Right renal cortex interstitium (tissue), 3 donors: ENCODE results near the gene NLRC3. TPM values are rescaled to one million over a fixed set of nuclear protein-coding genes. Genes with fewer than 3 reads are reported as not detected.
A peak's percentile ranks its signal among the peaks of the same experiment; 100 is the strongest.
"Not testable (repeated sequence)": the region's sequence is repeated elsewhere in the genome, so short reads cannot be mapped to it uniquely, and the experiment has no call there.

Source experiments
- DNase-seq, 3 donors: peaks; one replicate each; pipeline ENCODE4 v3.0.0-alpha.2; 2013; ENCODE audit warnings: low read depth in 3 of 3, low spot score in 2 of 3
- polyA plus RNA-seq, 3 donors: library from polyadenylated mRNA; unstranded; fragments of 120-200 nt; gene quantifications; one replicate each; pipeline ENCODE4 v1.2.1, GENCODE V29; 2013; ENCODE audit not compliant: insufficient read length in 3 of 3

Gene NLRC3
- 1 to 10 TPM; 1.6 to 1.7 (median 1.6) TPM for polyA plus RNA-seq

DNA sequence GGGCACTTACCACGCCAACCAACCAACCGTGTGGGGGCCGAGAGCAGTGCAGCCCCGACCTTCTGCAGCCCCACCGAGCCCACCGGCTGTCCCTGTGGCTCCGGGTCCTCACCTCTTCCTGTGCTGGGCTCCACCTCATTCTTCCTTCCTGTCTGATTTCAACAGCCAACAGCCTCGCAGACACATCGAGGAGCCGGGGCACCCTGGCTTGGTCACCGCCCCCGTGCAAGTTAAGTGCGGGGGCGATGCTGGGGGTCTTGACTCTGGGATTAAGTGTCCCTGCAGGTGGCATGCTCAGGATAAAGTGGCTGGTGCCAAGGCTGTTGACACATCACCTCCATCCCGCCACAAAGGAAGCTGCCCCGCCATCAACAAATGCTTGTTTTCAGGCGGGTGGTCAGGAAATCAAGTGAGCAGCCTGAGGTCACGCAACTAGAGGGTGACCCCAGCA, at the start of gene NLRC3:
Gene NLRC3 (minus strand): TSS at position 102 of the 451 bp plus-strand sequence. CDS start 12,367 bp downstream, outside the sequence.
- no peak for DNase-seq

DNA sequence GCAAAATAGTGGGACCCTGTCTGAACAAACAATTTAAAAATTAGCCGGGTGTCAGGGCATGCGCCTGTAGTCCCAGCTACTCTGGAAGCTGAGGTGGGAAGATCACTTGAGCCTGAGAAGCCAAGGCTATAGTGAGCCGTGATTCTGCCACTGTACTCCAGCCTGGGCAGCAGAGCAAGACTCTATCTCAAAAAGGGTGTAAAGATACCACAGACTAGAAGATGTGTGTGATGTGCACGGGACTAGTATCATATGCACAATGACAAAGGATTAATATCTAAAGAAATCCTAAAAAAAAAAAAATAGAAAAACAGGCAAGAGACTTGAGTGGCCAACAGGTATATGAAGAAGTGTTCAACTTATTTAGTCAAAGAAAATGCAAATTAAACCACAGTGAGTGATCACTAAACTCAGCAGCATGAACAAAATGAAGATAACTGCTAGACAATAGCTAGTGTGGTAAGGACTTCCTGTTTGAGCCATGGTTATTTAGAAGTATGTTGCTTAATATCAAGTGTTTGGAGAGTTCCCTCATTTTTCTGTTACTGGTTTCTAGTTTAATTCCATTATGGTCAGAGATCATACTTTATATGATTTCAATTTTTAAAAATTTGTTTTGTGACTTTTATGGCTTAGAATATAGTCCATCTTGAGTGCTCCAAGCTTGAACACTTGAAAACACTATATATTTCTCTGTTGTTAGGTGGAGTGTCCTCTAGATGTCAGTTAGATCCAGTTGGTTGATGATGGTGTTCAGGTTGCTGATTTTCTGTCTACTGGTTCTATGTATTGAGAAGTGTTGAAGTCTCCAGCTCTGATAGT, 48.9 kb upstream of the NLRC3 start:
- no peak for DNase-seq

GRCh38 chr16:3625331-3625730, 48.1 kb upstream of the NLRC3 start:
- no peak for DNase-seq

DNA sequence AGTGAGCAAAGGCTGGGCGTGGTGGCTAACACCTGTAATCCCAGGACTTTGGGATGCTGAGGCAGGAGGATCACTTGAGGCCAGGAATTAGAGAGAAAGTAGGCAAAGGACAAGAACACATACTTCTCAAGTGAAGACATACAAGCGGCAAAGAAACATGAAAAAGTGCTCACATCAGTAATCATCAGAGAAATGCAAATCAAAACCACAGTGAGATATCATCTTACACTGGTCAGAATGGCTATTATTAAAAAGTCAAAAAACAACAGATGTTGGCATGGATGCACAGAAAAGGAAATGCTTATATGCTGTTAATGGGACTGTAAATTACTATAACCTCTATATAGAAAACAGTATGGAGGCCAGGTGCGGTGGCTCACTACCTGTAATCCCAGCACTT, 46.4 kb upstream of the NLRC3 start:
- DNase-seq = no peak

DNA sequence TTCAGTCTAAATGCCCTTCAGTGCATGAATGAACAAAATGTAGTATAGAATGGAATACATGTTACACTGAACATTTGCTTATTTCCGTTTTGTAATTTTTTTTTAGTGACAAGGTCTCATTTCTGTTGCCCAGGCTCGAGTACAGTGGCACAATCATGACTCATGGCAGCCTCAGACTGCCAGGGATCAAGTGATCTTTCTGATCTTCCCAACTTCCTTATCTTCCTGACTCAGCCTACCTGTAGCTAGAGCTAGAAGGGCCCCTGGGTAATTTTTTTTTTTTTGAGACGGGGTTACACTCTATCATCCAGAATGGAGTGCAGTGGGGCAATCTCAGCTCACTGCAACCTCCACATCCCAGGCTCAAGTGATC, 41.6 kb upstream of the NLRC3 start:
- no peak for DNase-seq

- DNase-seq = no peak
Measured at GRCh38 chr16:3612510-3613466, 35.6 kb upstream of the NLRC3 start.

DNA sequence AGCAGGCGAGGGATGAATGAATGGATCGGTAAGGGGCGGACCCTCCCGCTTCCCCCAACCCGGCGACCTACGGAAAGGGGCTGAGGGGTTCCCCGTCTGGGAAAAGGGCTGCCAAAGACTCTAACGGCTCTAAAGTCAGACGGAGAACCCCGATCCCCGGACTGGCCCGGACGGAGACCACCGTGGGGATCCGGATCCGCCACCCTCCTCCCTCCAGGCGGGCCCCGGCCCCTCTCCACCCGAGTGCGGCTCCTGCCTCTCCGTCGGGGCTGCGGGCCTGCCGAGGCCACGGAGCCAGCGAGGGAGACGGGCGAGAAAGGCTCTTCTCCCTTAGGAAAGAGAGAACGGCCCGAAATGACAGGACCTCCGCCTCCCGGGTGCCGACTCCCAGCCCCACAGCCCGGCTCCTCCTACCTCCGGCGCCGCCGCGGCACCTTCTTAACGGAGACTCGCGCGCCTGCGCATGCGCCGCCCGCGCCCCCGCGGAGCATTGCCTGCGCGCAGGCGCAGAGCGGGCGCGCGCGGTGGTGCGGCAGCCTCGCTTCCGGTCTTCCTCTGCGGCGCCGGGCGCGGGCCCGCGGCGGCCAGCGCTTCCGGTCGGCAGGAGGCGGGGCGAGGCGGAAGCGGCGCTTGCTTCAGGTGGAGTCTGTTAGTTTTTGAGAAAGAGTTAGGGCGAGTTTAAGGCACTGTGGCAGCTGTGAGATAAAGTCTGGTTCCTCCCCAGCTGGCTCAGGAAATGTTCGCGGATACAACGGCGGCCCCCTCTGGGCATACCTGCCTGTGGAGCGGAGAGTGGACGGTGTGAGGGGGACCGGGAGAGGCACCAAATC, 34.2 kb upstream of the NLRC3 start, which contains the start of gene SLX4:
Gene SLX4 (minus strand): TSS at position 461 of the 830 bp plus-strand sequence. CDS start 2,642 bp downstream, outside the sequence.
- peak; percentile 79 to 91 (median 90) for DNase-seq

DNA sequence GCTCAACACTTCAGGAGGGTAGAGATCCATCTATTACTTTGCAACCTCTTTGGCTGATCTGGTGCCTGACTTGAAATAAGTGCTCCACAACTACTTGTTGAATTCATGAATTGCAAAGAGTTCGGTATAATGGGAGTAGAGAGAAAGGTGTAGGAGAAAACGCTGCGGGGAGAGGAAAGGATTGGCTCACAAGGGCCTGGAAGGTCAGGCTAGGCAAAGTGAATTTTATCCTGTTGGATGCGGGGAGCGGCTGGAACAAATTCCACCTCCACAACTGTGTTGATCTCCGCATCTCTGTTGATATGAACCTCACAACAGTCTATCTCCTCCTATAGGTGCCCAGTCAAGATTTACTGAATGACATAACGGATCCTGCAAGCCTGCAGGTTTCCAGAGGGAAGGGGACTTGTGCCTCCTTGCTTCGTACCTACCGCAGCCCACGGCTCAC, 33.5 kb upstream of the NLRC3 start:
- peak in 1 of 3 donors; percentile 12 for DNase-seq

DNA sequence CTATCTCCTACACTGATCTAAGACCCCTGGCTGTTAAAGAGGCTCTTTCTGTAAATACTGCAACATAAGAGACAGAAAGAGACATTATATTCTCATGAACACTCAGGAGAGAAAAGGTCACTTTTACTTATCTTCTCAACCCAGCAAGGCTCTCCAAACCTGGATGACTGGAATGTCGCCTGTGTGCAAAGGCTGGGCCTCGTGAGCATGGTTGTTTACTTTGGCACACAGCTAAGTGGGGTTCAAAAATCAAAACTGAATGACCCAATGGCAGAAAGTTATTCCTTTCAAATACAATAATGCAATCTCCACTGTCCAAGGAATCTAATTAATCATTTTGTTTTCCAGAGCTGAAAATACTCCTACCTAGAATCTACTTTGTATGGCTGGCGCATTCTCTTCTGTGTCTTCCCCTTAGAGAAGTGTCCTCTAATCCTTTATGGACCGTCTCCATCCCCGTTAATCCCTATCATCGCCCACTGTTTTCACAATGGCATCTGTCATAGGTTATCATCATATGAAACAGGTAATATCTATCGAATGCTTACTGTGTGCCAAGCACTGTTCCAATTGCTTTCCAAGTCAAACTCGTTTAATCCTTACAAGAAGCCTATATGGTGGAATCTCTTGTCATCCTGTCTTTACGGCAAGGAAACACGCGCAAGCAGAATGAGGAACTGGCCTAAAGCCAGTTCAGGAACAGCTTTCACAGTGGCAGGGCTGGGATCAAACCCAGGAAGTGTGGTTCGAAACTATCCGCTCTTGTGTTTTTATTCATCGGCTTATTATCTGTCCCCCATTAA, 32.9 kb upstream of the NLRC3 start:
- no peak for DNase-seq

DNA sequence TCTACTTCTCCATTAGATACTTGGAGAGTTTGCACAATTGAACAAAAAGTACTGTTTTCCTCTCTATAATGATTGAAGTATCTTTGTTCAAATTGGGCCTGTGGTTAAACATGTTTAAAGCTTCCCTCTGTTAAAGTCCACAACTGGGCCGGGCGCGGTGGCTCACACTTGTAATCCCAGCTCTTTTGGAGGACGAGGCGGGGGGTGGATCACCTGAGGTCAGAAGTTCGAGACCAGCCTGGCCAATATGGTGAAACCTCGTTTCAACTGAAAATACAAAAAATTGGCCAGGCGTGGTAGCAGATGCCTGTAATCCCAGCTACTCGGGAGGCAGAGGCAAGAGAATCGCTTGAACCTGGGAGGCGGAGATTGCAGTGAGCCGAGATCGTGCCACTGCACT, 31.8 kb upstream of the NLRC3 start:
- not testable (repeated sequence) for DNase-seq

GRCh38 chr16:3608069-3608468, 30.9 kb upstream of the NLRC3 start:
- no peak for DNase-seq

DNA sequence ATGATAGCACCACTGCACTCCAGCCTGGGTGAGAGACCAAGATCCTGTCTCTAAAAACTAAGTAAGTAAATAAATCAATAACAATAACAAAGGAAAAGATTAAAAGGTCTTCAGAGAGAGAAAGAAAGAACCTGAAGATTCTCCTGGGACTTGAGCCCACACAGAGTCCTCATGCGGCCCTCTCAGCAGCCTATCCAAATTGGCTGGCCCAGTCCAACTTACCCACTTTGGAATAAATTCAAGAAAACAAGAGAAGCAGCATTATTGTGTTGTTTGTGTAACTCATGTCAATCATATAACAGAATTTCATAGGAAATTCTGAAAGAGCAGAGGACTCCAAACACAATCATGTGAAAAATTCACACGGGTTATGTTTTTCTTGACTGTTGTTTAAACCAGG, 30.4 kb upstream of the NLRC3 start:
- DNase-seq = no peak

DNA sequence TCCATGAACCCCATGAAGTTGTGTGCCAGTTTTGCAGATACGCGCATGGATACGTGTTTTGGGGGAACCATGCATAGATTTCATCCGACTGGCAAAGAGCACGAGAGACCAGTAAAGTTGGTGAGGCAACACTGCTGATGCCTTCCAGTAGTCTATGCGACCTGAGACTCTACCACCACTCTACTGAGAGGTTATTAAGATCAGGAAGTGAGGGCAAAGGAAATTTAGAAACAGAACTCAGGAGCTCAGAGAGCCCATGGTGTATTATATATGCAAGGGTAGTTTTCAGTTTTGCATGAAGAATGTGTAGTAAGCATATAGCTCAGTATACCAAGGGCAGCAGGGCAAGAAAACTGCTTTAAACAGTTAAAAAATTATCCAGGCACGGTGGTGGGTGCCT, 30.0 kb upstream of the NLRC3 start:
- DNase-seq = no peak

- no peak for DNase-seq
Measured at GRCh38 chr16:3606441-3606840, 29.2 kb upstream of the NLRC3 start.

GRCh38 chr16:3602320-3602653, 25.1 kb upstream of the NLRC3 start:
- DNase-seq = no peak

DNA sequence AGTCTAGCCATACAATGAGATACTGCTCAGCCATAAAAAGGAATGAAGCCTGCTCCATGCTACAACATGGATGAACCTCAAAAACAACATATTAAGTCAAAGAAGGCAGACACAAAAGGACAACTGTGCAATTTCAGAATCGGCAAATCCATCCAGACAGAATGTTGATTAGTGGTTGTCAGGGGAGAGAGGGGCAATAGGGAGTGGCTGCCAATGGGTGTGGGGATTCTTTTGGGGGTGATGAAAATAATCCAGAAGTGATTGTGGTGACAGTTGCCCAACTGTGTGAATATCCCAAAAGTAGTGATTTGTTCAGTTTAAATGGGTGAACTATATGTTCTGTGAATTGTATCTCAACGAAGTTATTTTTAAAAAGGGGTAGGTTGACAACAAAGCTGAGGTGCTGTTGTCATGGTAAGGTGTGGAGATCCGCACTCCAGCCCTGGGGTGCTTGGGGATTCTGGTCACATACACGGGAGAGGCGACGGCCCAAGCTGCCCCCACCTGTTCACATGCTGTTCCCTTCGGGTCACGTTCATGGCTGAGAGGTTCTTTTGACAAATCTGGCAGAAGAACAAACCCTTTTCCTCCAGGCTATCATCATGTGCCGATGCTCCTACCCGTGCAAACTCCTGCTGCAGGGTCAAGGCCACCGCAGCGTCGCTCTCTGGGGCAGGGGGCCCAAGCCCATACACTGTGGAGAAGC, 24.6 kb upstream of the NLRC3 start:
- DNase-seq = no peak

DNA sequence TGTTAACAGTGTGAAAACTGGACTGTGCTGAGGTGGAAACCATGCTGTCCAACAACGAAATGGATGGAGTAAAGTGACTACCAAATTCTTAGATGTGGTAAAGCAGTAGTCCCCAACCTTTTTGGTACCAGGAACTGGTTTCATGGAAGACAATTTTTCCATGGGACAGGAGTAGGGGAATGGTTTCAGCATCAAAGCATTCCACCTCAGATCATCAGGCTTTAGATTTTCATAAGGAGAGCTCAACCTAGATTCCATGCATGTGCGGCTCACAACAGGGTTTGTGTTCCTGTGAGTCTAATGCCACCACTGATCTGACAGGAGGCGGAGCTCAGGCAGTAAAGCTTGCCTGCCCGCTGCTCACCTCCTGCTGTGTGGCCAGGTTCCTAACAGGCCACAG, 22.7 kb upstream of the NLRC3 start:
- DNase-seq = no peak

DNA sequence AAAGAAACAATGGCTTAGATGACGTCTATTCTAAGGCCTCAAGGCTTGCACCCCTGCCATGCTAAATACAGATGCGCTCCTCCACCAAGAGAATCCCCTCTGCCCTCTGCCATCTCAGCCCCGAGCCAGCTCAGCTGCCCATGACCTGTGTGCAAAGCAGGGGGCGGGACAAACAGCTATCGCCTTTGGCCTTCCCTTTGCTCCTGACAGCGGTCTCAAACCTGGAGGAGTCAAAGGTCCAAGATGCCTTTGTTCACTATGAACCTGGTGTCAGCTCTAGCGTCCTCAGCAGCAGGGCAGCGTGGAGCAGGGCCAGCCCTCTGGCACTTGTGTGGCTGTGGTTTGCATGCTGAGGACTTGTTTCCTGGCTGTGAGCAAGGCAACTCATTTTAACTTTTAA, 21.9 kb upstream of the NLRC3 start:
- DNase-seq = no peak

DNA sequence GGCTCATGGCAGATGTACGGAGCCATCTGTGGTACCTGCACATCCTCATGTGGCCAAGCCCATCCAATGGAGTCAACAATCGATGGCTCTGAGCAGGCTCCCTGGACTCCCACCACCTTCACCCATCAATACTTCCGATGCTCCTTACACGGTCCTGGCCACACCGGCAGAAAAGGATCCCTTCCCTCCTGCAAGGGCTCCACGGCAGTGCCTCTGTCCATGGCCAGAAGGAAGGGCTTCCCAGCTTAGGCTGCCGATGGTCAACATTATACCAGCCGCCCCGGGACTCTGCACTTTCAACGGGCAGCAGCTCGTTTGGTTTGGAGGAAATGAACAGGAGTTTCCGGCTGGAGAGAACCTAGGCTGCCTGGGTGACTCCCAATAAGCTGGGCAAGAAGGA, 21.0 kb upstream of the NLRC3 start:
- DNase-seq = no peak
